LNCaP clone FGC (cell line): ENCODE data around the gene PIGT.

Source experiments
- DNase-seq: peaks from one replicate; pipeline ENCODE4 v3.0.0-alpha.2; 2011; ENCODE audit warnings: low read depth
- H3K4me3 ChIP-seq: 2 replicates; pipeline ENCODE4 v1.5.1; 2011; ENCODE audit warnings: mild to moderate bottlenecking, low read depth, low read length, control low read depth
- CTCF ChIP-seq: IDR thresholded peaks from 2 replicates; pipeline ENCODE4 v1.5.1; 2012; ENCODE audit warnings: mild to moderate bottlenecking; ENCODE audit not compliant: control insufficient read depth, insufficient read depth; ENCODE audit errors: extremely low read depth

Gene PIGT

DNA sequence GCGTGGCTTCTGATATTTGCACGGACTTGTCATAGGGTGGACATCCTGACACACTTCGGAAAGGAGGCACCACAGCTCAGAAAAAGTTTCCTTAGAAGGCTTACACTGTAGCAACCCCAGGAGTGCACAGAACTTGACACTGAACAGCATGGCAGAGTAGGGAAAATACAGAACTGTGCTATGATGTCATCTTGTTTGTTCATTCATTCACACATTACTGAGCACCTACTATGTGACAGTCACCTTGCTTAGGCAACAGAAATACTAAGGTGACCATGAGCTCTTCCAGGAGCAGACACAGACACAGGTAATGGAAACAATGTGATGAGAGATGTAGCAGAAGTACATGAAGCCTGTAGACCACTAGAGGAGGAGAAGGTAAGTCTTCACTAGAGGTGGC lies 2.5 kb upstream of the PIGT start:
- H3K4me3 ChIP-seq: no peak overlapping the region
- no peak for DNase-seq
- no peak for TF ChIP-seq CTCF

DNA sequence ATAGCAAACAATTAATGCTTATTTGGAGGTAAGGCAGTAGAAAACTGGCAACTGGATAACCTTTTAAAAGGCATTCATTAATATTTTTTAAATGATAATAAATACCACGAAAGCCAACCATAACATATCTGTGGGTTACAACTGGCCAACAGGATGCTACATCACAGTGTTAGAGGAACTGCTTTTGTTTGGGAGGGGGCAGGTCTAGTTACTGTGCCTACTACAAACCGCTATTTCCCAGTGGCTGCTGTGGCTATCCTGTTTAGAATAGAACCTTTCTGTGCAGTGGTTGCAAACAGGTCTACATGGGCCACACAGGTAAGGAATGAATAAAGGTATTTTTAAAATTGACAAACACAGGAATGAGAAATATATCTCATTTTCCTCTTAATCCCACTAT lies 976 bp downstream of the PIGT start:
- peak overlapping the region; percentile 83 for H3K4me3 ChIP-seq
- no peak for DNase-seq
- no peak for TF ChIP-seq CTCF

DNA sequence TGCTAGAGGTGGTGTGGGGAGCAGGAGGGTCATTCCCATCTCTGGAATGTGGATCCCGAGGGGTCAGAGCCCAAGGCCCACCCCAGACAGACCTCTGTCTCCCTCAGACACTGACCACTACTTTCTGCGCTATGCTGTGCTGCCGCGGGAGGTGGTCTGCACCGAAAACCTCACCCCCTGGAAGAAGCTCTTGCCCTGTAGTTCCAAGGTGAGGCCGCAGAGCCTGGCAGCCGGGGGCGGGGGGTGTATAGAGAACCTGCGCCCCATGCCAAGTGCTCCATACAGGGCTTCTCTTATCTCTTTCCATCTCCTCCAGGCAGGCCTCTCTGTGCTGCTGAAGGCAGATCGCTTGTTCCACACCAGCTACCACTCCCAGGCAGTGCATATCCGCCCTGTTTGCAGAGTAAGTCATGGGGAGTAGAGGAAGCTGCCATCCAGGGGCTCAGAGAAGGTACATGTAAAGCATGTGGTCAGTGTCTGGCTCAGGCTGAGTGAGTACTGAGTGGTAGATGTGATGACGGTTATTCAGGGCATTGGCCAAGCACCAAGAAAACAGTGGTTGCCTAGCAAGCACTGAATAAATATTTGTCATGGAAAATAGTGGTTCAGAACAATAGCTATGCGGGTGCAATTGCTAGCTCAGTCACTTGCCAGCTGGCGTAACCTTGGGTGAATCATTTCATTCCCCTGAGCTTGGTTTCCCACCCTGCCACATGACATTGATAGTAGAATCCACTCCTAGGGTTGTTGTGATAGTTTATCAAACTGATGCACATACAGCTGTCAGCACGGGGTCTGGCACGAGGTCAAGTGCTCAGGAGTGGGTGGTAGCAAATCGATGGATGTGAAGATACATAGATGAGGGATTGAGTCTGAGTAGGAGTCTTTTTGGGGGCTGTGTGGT lies 3.5 kb downstream of the PIGT start:
- no peak for TF ChIP-seq CTCF
- H3K4me3 ChIP-seq: peak overlapping the region; percentile 30
- peak; percentile 84 for DNase-seq

DNA sequence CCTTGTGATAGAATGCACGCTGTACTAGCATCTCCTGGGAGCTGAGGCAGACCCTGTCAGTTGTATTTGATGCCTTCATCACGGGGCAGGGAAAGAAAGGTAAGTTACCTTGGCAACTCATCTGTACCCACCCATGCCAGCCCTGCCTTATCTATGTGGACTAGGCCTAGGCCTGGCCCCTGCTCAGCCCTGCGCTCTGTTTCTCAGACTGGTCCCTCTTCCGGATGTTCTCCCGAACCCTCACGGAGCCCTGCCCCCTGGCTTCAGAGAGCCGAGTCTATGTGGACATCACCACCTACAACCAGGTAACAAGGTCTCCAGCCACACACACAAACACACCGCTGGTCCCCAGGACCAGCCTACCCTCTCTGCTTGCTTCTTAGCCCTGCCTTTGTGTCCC lies 4.2 kb downstream of the PIGT start:
- H3K4me3 ChIP-seq: no peak overlapping the region
- TF ChIP-seq CTCF: no peak
- no peak for DNase-seq

DNA sequence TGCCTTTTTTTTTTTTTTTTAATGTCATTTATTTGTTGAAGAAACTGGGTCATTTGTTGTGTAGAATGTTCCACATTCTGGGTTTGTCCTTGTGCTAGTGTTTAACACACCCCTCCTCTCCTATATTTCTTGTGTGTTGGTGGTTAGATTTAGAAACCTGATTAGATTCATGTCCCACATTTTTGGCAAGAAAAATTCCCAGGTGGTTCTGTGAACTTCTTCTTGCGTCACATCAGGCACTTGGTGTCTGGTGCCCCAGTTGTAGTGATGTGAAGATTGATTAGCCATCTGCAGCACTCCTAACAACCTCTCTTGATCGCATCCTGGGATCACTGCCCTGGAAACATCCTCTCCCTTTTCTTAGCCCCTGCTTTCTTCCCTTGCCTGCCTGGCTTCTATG lies 7.8 kb downstream of the PIGT start:
- no peak overlapping the region for H3K4me3 ChIP-seq
- TF ChIP-seq CTCF: no peak
- DNase-seq: no peak

- H3K4me3 ChIP-seq: no peak overlapping the region
- no peak for DNase-seq
- TF ChIP-seq CTCF: no peak
Observed at GRCh38 chr20:45425561-45425960, 9.6 kb downstream of the PIGT start.
